ENCODE results near the gene DLGAP1. TPM values are rescaled to one million over a fixed set of nuclear protein-coding genes. Genes with fewer than 3 reads are reported as not detected.

The DLGAP1 gene
- total and polyA plus RNA-seq, 2 of the 13 experiments (the other 11 are each of a cell fraction or from before 2014, with no cell fraction given), result 0.01 TPM; not detected in 1

GRCh38 chr18:4077204-4077603, 377.9 kb downstream of the DLGAP1 start:
- ChIA-PET POLR2A (no interaction called here), CTCF (ENCODE audit: low intra/inter-chr PET ratio, low total read pairs) (no interaction called here)
- FAIRE-seq, result no peak
- no peaks in the 10 kb centered on the region for H3K36me3 ChIP-seq (replicated peaks in 1 of 2; ENCODE audit: control insufficient read depth in 1 of 2, insufficient read depth in 2 of 2, low read length in 2 of 2)
- H3K79me2 ChIP-seq (ENCODE audit: insufficient read depth, low read length), result no peaks in the 10 kb centered on the region
- WGBS (ENCODE audit: low lambda C conversion rate), result 5% methylated on average over 2 of the region's 2 CpGs
- H3K27me3 ChIP-seq (ENCODE audit: control insufficient read depth in 1 of 2, insufficient read depth in 2 of 2, low read length in 2 of 2), result no peaks in the 10 kb centered on the region
- H2AFZ ChIP-seq (ENCODE audit: low read length), result no peak overlapping the region
- in situ Hi-C loops (cut with HindIII; ENCODE audit: extremely low pct_ligation_motif_present, low pct_unique_long_range_greater_than_20kb), result no loop called here
- H3K9me3 ChIP-seq (ENCODE audit: low read length), result no peaks in the 10 kb centered on the region
- intact Hi-C loops (cut with micrococcal nuclease; ENCODE audit: unreplicated experiment), result no loop called here
- H3K4me2 ChIP-seq (ENCODE audit: low read depth, low read length), result no peak overlapping the region
- DNase-seq (ENCODE audit: low spot score), result no peak
- H3K9ac ChIP-seq (ENCODE audit: insufficient read depth, low read depth, low read length), result no peak overlapping the region
- H3K4me1 ChIP-seq (ENCODE audit: insufficient read depth, low read length), result no peaks in the 10 kb centered on the region
- no peak overlapping the region for H3K4me3 ChIP-seq (replicated peaks in 1 of 3; ENCODE audit: insufficient read depth in 1 of 3, low read depth in 2 of 3, low read length in 3 of 3)
- ATAC-seq, result no peak
- no TSS peak for BruUV-seq (replicated peaks)
- H3K27ac ChIP-seq (ENCODE audit: extremely low read length, insufficient read depth, low read length), result no peak overlapping the region
- TF ChIP-seq POLR2A (IDR thresholded peaks at IDR 0.05; ENCODE audit: insufficient read depth in 1 of 2, low read depth in 2 of 2, low read length in 2 of 2) (no peak), ZNF280B (CRISPR knock-in tag; IDR thresholded peaks at IDR 0.05; ENCODE audit: borderline replicate concordance) (no peak), PAXIP1 (CRISPR knock-in tag; conservative IDR thresholded peaks at IDR 0.05) (no peak), ONECUT2 (CRISPR knock-in tag; IDR thresholded peaks at IDR 0.05) (no peak), ZNF512B (CRISPR knock-in tag; IDR thresholded peaks at IDR 0.05; ENCODE audit: borderline replicate concordance) (no peak)
- no peaks in the 10 kb centered on the region for H4K20me1 ChIP-seq (ENCODE audit: insufficient read depth, low read length)

Data from HepG2 (cell line).